ENCODE measurements around the gene CEACAM4.

Gene CEACAM4

GRCh38 chr19:41616792-41617621 lies 9.9 kb downstream of the CEACAM4 start:
- no peak for DNase-seq

- DNase-seq: no peak
Observed at GRCh38 chr19:41615207-41615606, 11.7 kb downstream of the CEACAM4 start.

- no peak for DNase-seq
Observed at GRCh38 chr19:41612483-41612882, 14.4 kb downstream of the CEACAM4 start.

GRCh38 chr19:41610789-41611188 lies 16.1 kb downstream of the CEACAM4 start:
- no peak for DNase-seq

- DNase-seq: no peak
Observed at GRCh38 chr19:41607668-41608067, 19.2 kb downstream of the CEACAM4 start.

GRCh38 chr19:41606215-41606837 lies 20.5 kb downstream of the CEACAM4 start:
- no peak for DNase-seq

GRCh38 chr19:41604831-41605230 lies 22.0 kb downstream of the CEACAM4 start:
- DNase-seq: no peak

GRCh38 chr19:41601771-41602170 lies 25.1 kb downstream of the CEACAM4 start:
- no peak for DNase-seq

GRCh38 chr19:41599175-41599966 lies 27.5 kb downstream of the CEACAM4 start:
- DNase-seq: no peak

- DNase-seq: peak; percentile 60
Observed at GRCh38 chr19:41597600-41598041, 29.3 kb downstream of the CEACAM4 start.

GRCh38 chr19:41595890-41596280 lies 31.0 kb downstream of the CEACAM4 start:
- DNase-seq: no peak

GRCh38 chr19:41595258-41595889 lies 31.5 kb downstream of the CEACAM4 start:
- DNase-seq: peak; percentile 62

- no peak for DNase-seq
Observed at GRCh38 chr19:41591951-41592562, 34.8 kb downstream of the CEACAM4 start.

- DNase-seq: no peak
Observed at GRCh38 chr19:41590936-41591335, 35.9 kb downstream of the CEACAM4 start.

- DNase-seq: no peak
Observed at GRCh38 chr19:41589371-41589770, 37.5 kb downstream of the CEACAM4 start.

GRCh38 chr19:41588497-41589209 lies 38.2 kb downstream of the CEACAM4 start:
- no peak for DNase-seq

- no peak for DNase-seq
Observed at GRCh38 chr19:41587838-41588210, 39.0 kb downstream of the CEACAM4 start.

- no peak for DNase-seq
Observed at GRCh38 chr19:41587101-41587837, 39.6 kb downstream of the CEACAM4 start.

GRCh38 chr19:41586064-41586463 lies 40.8 kb downstream of the CEACAM4 start:
- DNase-seq: no peak

- DNase-seq: no peak
Observed at GRCh38 chr19:41584931-41585330, 41.9 kb downstream of the CEACAM4 start.

- DNase-seq: no peak
Observed at GRCh38 chr19:41584260-41584810, 42.5 kb downstream of the CEACAM4 start.

All from stimulated activated naive CD4-positive, alpha-beta T cell treated with Interleukin-2 at 50 U/mL for 16 hours (primary cell).